GM21360 (cell line): ENCODE measurements around the gene PPP6R3.
"Not testable (repeated sequence)": the region's sequence is repeated elsewhere in the genome, so short reads cannot be mapped to it uniquely, and the experiment has no call there.

Experiments
- ATAC-seq: cut with Tn5 transposase; IDR thresholded peaks from one replicate; pipeline ENCODE4 v1.9.1; 2021; ENCODE audit warnings: mild to moderate bottlenecking, moderate library complexity; ENCODE audit not compliant: unreplicated experiment

The PPP6R3 gene

DNA sequence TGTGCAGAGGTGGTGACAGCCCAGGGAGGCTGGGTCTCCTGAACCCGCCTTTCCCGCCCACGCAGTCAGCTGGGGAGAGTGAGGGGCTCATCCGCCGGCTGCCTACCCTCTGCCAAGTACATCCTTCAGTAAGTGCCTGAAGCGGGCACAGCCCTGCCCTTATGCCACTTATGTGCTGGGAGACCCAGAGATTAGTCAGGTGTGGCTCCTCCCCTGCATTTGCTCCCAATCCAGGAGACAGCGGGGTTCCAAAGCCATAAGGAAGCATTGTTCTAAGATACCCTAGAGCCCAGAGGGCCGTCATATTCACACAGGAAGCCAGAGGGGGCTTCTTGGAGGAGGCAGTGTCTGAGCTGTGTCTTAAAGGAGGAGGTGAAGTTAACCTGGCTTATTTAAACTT lies 5.8 kb upstream of the PPP6R3 start:
- ATAC-seq = no peak

DNA sequence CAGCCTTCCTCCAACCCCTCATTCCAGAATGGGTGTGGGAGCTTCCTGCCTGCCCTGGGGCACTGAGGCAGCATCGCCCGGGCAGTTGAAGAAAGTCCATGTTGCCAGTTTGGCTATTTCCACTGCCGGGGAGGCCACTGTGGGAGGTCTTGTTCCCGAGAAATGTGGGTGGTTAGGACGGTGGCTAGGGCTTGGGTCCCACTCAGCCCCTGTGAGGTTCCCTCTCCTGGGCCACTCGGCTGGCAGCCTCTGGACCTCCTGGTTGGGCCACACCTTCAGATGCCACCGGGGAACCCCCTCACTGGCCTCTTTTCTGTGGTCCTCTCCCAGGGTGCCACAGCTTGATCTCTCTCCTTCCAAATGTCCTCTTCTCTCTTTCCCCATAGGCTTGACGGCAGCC lies 5.1 kb upstream of the PPP6R3 start:
- ATAC-seq = no peak

DNA sequence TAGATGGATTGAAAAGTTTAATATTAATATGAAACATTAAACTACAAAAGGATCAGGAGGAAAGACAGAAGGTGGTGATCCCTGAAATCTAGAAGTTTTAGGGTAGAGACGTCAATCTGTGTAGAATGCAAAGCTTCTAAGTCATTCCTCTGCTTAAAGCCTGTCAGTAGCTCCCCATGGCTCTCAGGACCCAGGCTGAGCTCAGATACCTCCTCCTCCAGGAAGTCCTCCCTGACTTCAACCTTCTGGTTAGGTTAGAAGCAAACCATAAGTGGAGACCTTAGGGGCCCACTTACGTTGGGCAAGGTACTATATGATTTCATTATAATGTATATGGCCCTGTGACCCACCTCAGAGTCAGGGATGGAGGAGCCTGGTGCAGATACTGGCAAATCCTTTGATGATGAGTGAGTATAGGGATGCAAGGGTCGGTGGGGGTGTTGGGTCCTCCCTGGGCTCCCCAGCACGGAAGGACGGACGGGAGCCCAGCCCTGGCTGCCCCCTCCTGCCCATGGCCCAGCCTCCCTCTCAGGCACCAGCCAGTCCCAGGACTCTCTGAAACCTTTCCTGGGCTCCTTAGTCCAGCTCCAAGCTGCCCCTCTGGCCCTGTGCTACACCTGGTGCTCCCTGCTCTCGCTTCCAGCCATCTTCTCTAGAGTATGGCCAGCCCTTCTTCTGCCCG lies 3.2 kb upstream of the PPP6R3 start:
- no peak for ATAC-seq

DNA sequence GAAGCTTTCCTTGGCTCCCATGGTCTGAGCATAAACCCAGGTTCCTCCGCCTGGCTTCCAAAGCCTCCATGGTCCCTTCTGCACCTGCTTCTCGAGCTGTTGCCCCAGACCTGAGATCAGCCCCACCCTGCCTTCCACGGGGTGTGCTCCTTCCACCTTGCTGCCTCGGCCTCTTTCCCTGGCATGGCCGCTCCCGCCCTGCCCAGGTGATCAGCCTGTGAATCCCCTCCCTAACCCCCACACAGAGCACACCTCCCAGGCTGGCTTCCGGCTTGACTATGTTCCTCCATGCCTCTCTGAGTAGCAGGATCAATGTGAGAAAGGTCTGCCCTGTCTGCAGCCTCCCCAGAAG lies 2.7 kb upstream of the PPP6R3 start:
- no peak for ATAC-seq

DNA sequence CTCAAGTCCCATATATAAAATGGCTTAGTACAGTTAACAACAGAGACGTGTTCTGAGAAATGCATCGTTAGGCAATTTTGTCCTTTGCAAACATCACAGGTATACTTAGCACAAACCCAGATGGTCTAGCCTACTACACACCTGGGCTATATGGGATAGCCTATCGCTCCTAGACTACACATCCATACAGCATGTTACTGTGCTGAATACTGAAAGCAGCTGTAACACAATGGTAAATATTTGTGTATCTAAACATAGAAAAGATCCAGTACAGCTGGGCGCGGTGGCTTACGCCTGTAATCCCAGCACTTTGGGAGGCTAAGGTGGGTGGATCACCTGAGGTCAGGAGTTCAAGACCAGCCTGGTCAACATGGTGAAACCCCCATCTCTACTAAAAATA lies 2.2 kb upstream of the PPP6R3 start:
- not testable (repeated sequence) for ATAC-seq

DNA sequence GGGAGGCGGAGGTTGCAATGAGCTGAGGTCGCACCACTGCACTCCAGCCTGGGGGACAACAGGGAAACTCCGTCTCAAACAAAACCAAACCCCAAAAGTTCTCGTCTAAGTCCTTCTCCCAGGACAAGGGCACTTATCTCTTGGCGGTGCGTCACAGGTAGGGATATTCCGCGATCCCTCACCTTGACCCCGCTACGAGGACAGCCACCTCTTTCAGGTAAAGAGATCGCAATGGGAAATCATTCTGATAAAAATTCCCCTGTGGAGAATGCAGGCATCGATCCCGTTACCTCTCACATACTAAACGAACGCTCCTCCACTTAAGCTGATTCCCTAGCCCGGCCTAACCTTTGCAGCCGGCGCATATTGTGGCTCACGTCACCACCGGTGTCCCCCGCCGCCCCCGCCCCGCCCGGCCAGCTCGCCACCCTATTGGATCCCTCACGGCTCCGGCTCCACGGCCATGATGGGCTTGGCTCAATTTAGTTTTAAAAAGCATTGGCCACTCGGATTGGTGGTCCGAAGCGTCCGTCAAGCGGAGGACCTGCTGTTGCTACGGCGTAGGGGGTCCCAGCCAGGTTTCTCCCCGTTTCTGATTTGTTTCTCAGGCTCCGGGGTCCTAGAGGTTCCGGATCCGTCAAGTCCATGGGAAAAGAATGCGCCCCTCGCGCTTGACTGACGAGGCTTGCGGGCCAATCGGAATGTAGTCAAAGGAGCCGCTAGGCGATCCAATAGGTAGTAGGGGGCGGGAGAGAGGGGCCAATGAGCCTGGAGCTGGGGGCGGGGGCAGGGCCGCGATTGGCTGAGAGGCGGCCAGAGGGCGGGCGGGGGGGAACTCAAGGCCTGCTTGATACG lies 439 bp upstream of the PPP6R3 start:
- peak; percentile 72 for ATAC-seq

DNA sequence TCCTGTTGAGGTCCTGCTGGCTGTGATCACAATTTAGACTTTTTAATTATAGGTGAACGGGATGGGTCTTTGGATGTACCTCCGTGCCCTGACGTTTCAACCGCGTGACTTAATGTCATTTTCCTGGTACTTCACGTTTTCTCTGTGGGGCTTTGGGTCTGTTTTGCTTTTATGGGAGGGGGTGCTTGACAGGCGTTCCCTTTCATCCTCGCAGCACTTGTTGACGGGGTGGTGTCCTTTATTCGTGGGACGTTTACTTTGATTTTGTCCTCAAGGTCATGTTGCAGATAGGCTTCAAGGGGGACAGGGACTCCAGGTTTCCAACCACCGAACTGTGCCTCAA lies 994 bp downstream of the PPP6R3 start:
- no peak for ATAC-seq

DNA sequence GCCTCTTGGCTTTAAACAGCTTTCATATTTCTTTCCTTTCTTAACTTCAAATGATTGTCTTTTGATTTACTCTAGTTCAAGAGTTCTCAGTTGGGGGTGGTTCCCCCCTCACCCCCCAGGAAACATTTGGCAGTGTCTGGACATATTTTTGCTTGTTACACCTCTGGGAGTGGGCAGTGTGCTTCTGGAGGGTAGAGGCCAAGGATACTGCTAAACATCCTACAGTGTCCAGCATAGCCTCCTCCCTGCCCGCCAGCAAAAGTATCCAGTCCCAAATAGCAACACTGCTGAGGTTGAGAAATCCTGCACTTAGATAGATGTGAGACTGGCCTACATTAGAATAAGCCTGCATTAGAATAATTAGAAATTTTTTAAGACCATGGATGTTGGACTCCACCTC lies 3.2 kb downstream of the PPP6R3 start:
- no peak for ATAC-seq

DNA sequence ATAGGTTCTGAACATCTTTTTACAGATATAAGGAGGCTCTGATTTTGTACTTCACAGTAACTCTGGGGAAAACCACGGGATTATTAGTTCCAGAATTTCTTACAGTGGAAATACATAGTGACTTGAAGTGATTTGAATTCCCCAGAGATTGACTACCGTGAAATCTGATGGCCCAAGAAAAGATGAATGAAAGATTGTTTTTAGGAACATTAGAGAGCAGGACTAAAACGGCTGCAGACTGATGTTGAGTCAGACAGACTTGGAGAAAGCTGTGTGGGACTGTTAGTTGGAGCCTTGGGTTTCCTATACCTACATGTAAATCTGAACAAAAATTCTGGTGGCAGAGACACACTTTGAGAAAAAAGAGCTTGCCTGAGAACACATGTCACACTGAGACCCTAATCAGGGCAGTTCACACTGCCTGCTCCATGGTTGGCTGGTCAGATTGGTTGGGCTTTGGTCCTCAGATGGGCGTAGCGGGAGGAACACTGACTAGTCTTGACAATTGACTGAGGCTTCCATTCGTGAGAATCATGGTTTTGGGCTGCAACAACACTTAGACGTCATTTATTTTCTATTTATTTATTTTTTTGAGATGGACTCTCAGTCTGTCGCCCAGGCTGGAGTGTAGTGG lies 6.8 kb downstream of the PPP6R3 start:
- no peak for ATAC-seq

DNA sequence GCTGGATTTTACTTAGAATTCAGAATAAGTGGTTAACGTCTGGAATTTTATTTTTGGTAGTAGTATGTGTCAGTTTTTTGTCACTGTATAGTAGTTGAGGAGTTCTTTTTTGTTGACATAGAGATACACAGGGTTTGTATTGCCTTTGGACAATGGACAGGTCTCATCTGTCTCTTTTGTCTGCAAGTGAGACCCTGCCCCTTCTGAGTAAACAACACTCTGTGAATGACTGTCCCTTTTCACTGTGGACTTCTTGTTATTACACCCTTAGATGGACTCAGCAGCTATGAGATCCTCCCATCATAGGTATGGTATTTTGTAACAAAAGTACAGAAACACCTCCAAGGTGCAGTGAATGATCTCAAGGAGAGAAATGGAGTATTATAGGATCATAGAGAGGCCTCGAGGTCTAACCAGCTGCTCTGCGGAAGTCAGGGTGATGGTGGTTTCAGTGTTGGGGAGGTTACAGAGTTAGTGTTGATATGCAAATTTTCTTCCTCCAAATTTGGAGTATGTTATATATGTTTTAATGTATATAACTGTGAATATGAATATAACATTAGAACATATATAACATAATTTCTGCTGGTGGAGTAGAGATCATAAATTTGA lies 7.8 kb downstream of the PPP6R3 start:
- no peak for ATAC-seq

DNA sequence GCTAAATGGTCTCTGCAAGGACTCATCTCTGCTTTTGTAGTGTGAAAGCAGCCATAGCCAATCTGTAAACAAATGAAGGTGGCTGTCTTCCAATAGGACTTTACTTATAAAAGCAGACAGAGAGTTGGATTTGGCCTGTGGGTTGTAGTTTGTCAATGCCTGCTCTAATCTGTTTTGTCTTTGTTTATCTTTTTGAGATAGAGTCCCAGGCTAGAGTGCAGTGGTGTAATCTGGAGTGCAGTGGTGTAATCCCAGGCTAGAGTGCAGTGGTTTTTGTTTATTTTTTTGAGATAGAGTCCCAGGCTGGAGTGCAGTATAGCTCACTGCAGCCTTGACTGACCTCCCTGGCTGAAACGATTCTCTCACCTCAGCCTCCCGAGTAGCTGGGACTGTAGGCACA lies 8.6 kb downstream of the PPP6R3 start:
- ATAC-seq = no peak

DNA sequence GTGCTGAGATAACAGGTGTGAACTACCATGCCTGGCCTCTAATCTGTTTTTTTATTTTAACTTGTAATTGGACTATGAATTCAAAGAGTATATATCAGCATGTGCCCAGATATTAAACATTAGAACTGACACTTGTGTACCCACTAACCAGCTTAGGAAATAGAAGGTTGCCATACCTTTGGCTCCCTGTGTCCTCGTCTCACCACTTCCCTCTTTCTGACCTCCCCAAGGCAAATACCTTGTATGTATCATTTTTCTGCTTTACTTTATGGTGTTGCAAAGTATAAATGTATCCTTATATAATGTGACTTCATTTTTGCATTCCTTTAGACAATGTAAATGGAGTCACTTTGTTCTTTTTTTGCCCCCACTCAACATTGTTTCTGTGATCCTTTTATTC lies 9.1 kb downstream of the PPP6R3 start:
- ATAC-seq = no peak

DNA sequence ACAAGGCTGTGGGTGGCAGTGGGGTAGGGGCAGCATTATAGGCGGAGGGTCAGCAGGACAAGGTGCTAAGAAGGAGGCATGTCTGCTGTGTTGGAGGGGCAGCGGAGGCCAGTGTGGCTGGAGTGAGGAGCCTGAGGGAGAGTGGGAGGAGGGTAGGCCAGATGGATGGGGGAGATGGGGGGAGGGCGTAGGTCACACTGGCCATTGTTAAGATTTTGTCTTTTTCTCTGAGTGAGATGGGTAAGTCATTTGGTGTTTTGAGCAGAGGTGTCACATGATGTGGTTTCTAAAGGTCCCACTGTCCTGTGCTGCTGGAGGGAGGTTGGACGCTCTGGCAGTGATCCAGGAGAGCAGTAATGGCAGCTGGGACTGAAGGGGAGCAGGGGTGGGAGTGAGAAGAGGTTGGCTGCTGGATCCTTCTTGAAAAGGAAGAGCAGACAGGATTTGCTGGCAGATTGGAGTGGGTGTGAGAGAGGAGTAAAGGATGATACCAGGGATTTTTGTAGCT lies 9.8 kb downstream of the PPP6R3 start:
- ATAC-seq = no peak

DNA sequence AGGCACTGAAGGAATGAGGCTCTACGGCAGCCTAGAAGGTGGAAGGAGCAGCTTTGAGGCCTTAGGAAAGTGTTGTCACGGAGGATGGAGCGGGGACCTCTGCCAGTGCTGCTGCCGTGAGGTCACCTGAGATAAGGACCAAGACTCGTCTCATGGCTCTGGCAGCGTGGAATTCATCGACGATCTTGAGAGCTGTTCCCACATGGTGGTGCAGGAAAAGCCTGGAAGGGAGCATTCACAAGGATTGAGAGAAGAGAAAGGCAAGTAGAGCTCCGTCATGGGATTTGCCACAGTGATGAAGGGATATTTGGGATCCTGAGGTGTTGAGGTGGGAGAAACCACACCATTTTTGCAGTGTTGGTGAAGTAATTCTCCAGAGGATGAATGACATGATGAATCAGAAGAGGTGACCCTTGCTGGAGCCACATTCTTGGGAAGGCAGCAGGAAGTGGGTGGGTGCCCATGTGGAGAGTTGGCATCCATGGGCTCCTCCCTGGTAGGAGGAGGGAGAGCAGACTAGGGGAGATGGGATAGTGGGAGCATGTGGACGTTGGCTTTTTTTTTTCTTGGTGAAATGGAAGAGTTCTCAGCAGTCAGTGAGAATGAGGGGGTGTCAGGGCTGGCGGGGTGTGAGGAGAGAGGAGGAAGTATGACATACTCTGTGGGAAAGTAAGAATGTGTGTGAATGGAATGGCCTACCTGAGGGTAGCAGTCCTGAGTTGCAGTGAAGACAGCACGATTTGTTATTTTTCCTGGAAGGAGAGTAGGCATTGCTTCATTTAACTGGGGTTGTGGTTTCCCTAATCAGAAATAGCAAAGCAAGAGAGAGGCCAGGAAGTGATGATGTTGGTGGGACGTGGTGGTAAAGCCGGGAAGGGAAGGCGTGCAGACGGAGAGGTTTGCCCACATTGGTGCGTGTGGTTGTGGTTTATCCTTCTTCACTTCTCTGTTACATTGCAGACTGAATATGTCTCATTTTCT lies 11.1 kb downstream of the PPP6R3 start:
- ATAC-seq = no peak

DNA sequence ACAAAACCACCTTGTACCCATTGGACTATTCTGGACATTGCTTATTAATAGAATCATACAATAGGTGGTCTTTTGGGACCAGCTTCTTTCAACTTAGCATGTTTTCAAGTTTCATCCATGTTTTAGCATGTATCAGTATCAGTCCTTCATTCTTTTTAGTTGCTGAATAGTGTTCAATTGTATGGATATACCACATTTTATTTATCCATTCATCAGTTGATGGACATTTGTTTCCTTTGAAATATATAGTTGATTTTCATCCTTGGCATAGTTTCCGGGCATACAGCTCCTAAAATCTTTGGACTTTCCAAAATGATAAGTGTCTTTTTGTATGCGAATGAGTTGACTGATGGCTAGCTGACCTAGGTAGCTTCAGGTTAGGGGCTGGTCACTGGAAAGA lies 12.2 kb downstream of the PPP6R3 start:
- ATAC-seq = no peak

DNA sequence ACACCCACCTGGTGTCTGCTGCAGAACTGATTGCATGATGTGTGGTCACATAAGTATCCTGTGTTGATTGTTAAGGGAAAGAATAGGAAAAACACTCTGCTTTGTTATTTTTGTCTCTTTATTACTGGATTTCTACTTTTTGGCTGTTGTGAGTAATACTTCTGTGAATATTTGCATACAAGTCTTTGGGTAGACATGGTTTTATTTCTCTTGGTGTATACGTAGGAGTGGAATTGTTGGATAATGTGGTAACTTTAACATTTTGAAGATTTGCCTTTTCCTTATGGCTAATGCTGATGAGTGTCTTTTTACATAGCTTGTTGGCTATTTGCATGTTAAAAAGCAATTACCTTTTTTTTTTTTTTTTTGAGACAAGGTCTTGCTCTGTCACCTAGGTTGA lies 13.1 kb downstream of the PPP6R3 start:
- ATAC-seq = no peak

DNA sequence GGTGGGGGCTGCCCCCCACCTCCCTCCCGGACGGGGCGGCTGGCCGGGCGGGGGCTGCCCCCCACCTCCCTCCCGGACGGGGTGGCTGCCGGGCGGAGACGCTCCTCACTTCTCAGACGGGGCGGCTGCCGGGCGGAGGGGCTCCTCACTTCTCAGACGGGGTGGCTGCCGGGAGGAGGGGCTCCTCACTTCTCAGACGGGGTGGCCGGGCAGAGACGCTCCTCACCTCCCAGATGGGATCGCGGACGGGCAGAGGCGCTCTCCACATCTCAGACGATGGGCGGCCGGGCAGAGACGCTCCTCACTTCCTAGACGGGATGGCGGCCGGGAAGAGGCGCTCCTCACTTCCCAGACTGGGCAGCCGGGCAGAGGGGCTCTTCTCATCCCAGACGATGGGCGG lies 15.1 kb downstream of the PPP6R3 start:
- ATAC-seq = not testable (repeated sequence)

DNA sequence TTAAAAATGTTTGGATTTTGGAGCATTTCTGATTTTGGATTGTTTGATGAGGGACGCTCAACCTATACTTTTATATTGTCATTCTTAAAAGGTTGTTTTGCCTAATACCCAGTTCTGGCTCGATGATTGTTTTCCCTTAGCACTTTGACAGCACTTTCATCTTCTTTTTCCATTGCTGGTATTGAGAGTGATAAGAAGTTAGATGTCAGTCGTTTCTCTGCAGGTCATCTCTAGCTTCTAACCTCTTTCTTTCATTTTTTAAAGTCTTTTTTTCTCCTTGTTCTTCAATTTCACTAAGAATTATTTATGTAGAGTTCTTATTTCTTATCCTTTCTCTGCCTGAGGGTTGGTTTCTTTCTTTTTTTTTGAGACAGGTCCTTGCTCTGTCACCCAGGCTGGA lies 18.8 kb downstream of the PPP6R3 start:
- no peak for ATAC-seq

DNA sequence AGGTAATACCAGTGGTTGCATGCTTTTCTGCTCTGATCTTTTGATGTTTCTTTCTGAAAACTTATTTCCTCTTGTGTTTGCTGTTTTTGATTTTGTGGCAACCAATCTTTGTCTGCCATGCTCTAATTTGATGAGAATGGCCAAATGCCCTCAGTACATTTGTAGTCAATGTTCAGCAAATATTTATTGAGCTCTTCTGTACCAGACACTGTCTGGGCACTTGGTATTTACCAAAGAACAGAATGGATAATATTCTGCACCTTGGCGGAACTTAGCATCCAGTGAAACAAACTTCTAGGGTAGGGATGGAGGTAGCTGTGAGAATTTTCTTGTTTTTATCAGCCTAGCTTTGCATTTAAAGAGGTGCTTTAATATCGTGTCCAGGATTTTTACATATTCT lies 19.6 kb downstream of the PPP6R3 start:
- no peak for ATAC-seq

DNA sequence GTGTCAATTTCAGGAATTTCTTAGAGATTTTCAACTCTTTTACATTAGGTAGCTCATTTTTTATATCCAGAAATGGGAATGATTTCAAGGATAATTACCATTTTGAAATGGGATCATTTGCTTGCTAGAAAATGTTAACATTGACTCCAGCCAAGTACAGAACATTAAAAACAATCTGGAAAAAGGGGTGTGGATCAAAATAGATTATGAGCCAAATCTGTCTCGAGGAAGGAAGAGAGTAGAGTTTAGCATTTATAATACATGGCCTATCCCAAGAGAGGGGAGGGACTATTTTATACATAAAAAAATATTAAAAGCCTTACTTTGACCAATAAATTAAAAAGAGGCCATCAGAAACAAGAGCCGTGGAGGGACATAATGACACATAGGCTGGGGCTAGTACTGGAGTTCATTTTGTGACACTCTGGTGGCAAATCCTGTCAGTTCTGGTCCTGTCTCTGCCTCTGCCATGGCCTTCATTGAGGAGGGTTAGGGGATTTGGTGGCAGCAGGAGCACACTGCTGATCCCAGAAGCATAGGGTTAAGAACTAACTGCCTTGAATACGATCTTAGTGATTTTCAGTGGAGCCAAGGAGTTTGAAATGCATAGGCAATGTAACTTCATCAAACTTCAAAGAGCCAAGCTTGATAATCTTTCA lies 20.4 kb downstream of the PPP6R3 start:
- ATAC-seq = no peak
